ENCODE results near the gene POU6F2.

GRCh38 chr7:39460486-39460885, 482.8 kb downstream of the POU6F2 start:
- TF ChIP-seq CTCF (IDR thresholded peaks at IDR 0.05) = no peak
- no peak for TF ChIP-seq POLR2A (IDR thresholded peaks at IDR 0.05)
- no peak for TF ChIP-seq POLR2AphosphoS5 (IDR thresholded peaks at IDR 0.05)

Data from upper lobe of left lung (tissue), 4 donors.